A549 (cell line): ENCODE results near the gene TUBB8B. TPM values are rescaled to one million over a fixed set of nuclear protein-coding genes. Genes with fewer than 3 reads are reported as not detected.
A peak's percentile ranks its signal among the peaks of the same experiment; 100 is the strongest.
"Not testable (repeated sequence)": the region's sequence is repeated elsewhere in the genome, so short reads cannot be mapped to it uniquely, and the experiment has no call there.

Experiments used
- ATAC-seq, 2 experiments: fragments of 200-7000 bp in 1 of 2; fragments of >200 bp in 1 of 2; cut with Nextera tagmentation in 1 of 2; cut with Tn5 transposase in 1 of 2; 3 replicates each; pipeline versions ENCODE4 v1.8.0 to v1.9.1; 2018 to 2020; ENCODE audit warnings: mild to moderate bottlenecking in 1 of 2, moderate library complexity in 1 of 2
- CTCF ChIA-PET: fragments of 300-600 bp; sonication (Branson Sonifier 250); formaldehyde crosslinking; extraction: SDS; loops from one replicate; lab custom pipeline; 2021; ENCODE audit warnings: antibody characterized with exemption, inconsistent platforms; lab: Yijun Ruan, JAX
- POLR2A ChIA-PET: fragments of 350-600 bp; formaldehyde crosslinking; extraction: SDS; loops from one replicate; lab custom pipeline; 2021; ENCODE audit warnings: antibody characterized with exemption, inconsistent platforms; lab: Yijun Ruan, JAX
- DNase-seq, 2 experiments: peaks; one replicate each; pipeline versions ENCODE4 v3.0.0 to v3.0.0-alpha.2; 2011 to 2016; ENCODE audit warnings: low read depth in 1 of 2, low spot score in 1 of 2
- FAIRE-seq: peaks from 2 replicates; lab custom pipeline; 2011; peaks lifted over from hg19 to GRCh38; lab: Jason Lieb, UNC
- H3K27ac ChIP-seq, 2 experiments: fragments of >200 bp; sonication (Bioruptor Twin); formaldehyde crosslinking; 3 replicates each; pipeline ENCODE4 v1.5.1; 2016 to 2017
- H3K4me1 ChIP-seq: fragments of >200 bp; sonication (Bioruptor Twin); formaldehyde crosslinking; 3 replicates; pipeline ENCODE4 v1.6.1; 2016
- H3K4me2 ChIP-seq: fragments of >200 bp; sonication (Bioruptor Twin); formaldehyde crosslinking; 3 replicates; pipeline ENCODE4 v1.6.1; 2016
- H3K4me3 ChIP-seq: fragments of >200 bp; sonication (Bioruptor Twin); formaldehyde crosslinking; 3 replicates; pipeline ENCODE4 v1.5.1; 2016
- H3K9me3 ChIP-seq: fragments of >200 bp; sonication (Bioruptor Twin); formaldehyde crosslinking; 3 replicates; pipeline ENCODE4 v1.6.1; 2016
- WGBS: methylation state at CpG from one replicate; pipeline ENCODE4 v1.1.6; 2017; ENCODE audit errors: missing lambda C conversion rate; 5-methylcytosine and 5-hydroxymethylcytosine counted together
- polyA minus RNA-seq: library from RNA; depleted of rRNA, polyadenylated mRNA; stranded (reverse); fragments of >200 nt; gene quantifications from 2 replicates; pipeline ENCODE4 v1.2.3, GENCODE V29; 2011; rRNA and poly(A)+ RNA removed
- polyA plus RNA-seq, 4 experiments: library from polyadenylated mRNA; depleted of rRNA in 3 of 4; stranded (reverse); fragments of >200 nt; fragmentation: RNase III in 1 of 4; extraction: RNeasy Plus Mini Kit Qiagen cat#74134 plus additional on column Dnase treatment in 1 of 4; gene quantifications; 2 replicates in 3 of 4; 3 replicates in 1 of 4; pipeline ENCODE4 v1.2.3, GENCODE V29; 2011 to 2017

The TUBB8B gene
- not detected in 2 replicates for polyA plus RNA-seq (2011; rRNA removed)
- polyA plus RNA-seq (2012; cell fraction: cytosol; rRNA removed): 0.04 TPM in 1 of 2 replicates, not detected in the other
- polyA plus RNA-seq (2012; cell fraction: nucleus; rRNA removed): 0.16 and 0.25 TPM in 2 replicates
- polyA plus RNA-seq (2017; fragmentation: RNase III; extraction: RNeasy Plus Mini Kit Qiagen cat#74134 plus additional on column Dnase treatment): not detected in 3 replicates
- not detected in 2 replicates for polyA minus RNA-seq

DNA sequence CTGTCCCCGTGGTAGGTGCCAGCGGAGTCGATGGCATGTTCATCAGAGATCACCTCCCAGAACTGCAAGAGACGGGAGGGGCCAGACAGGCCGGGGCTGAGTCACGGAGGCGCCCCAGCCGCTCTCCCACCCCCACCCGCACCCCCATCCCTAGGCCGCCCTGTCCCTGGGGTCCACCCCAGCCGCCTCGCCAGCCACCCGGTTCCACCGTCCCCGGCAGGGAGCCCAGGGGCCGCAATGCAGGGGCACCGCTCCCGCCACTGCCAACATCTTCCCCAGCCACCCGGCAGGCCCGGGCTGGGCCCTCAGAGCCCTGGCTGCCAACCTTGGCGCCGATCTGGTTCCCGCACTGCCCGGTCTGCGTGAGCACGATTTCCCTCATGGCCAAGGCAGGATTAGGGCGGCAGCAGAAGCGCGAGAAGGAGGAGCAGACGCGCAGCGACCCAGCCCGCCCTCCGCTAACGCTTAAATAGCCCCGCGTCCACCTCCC, at the start of gene TUBB8B:
Gene TUBB8B (minus strand): TSS at position 440 of the 490 bp plus-strand sequence. CDS start 58 bp downstream, at position 382.
- WGBS: 94% methylated on average over 6 of the region's 37 CpGs

DNA sequence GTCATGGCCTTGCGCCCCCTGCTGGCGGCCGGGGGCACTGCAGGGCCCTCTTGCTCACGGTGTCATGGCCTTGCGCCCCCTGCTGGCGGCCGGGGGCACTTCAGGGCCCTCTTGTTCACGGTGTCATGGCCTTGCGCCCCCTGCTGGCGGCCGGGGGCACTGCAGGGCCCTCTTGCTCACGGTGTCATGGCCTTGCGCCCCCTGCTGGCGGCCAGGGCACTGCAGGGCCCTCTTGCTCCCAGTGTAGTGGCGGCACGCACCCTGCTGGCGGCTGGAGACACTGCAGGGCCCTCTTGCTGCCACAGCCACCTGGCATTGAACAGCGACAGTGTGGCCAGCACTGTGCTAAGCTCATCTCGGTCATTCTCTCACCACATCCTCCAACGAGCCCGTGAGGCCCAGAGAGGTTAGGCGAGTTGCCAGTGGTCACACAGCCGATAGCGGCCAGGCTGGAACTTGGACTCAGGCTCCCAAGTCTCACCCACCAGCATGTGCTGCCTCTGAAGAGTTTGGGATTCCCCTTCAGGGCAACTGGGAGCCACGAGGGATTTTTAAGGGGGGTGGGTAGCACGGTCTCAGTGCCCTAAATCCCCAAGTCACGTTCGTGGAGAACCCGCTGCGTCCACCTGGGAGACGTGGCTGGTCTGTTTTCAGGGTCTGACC, 48.0 kb upstream of the TUBB8B start:
- H3K27ac ChIP-seq, H3K4me2 ChIP-seq, H3K4me1 ChIP-seq, DNase-seq, POLR2A ChIA-PET, ATAC-seq, H3K9me3 ChIP-seq, H3K4me3 ChIP-seq, FAIRE-seq, CTCF ChIA-PET: not testable (repeated sequence)
- WGBS: no CpG with 5 or more reads among the region's 31 CpGs

More for the DNA sequence above, at the start of gene TUBB8B:
- H3K4me1 ChIP-seq, FAIRE-seq, CTCF ChIA-PET, DNase-seq, H3K27ac ChIP-seq, ATAC-seq, H3K4me3 ChIP-seq, H3K4me2 ChIP-seq, H3K9me3 ChIP-seq, POLR2A ChIA-PET: not testable (repeated sequence)

DNA sequence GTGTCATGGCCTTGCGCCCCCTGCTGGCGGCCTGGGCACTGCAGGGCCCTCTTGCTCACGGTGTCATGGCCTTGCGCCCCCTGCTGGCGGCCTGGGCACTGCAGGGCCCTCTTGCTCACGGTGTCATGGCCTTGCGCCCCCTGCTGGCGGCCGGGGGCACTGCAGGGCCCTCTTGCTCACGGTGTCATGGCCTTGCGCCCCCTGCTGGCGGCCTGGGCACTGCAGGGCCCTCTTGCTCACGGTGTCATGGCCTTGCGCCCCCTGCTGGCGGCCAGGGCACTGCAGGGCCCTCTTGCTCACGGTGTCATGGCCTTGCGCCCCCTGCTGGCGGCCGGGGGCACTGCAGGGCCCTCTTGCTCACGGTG, 47.3 kb upstream of the TUBB8B start:
- not testable (repeated sequence) for FAIRE-seq, H3K4me3 ChIP-seq
- WGBS: 30% methylated on average over 2 of the region's 20 CpGs

DNA sequence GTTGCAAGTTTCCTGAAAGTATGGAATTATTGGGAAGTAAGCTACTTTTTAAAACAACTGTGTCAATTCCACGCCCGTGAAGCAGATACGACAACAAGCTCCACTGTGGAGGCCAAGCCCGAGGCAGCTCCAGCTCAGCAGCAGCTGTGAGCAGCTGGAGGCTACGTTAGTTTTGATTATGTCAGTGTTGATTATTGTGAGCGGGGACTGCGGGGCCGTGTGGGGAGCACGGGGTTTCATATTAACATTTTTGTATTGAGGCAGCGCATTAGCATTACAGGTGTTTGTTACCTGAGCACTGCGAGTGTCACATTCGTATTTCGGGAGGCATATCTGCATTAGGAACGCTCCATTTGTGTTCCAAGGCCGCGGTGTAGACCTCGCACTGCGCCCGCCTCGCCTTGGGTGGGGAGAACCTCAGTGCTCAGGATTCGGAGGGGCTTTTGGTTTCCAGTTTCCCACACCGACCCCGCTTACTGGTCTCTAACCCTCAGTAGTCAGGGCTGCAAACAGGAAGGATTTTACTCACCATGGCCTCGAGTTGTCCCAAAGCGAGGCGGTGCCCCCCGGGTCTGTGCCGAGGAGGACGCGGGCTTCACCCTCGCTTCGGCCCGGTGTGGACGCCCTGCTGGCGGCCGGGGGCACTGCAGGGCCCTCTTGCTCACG, 46.8 kb upstream of the TUBB8B start:
- H3K4me1 ChIP-seq, H3K9me3 ChIP-seq, DNase-seq, CTCF ChIA-PET, H3K4me2 ChIP-seq, FAIRE-seq, H3K27ac ChIP-seq, POLR2A ChIA-PET, H3K4me3 ChIP-seq: not testable (repeated sequence)
- WGBS: 81% methylated on average over 19 of the region's 37 CpGs
- ATAC-seq: peak in 1 of 2 experiments; percentile 42; a peak in 1 of 6 replicates

More for the DNA sequence above, 47.3 kb upstream of the TUBB8B start:
- H3K4me2 ChIP-seq, ATAC-seq, H3K9me3 ChIP-seq, DNase-seq, CTCF ChIA-PET, H3K4me1 ChIP-seq, H3K27ac ChIP-seq, POLR2A ChIA-PET: not testable (repeated sequence)

DNA sequence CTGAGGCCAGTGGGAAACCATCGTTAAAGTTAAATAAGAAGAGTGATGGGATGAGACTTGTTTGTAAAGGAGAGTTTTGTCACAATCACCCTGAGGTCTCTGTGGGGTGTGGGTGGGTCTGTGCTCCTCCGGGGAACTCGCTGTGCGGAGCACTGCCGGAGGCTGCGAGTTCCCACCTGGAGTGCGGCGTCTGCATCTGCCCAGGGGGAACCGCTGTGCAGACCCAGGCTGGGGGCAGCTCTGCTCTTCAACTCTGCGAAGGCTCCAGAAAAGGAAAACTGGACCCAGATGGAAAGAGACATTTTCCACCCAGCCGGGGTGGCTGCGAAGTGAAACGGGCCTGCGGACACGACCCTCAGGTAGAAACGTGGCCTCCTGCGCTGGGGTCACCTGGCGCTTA, 46.2 kb upstream of the TUBB8B start:
- H3K4me1 ChIP-seq, H3K27ac ChIP-seq, H3K4me2 ChIP-seq, DNase-seq, H3K9me3 ChIP-seq, POLR2A ChIA-PET, CTCF ChIA-PET, FAIRE-seq, H3K4me3 ChIP-seq: not testable (repeated sequence)
- WGBS: 81% methylated on average over 17 of the region's 18 CpGs
- ATAC-seq: peak; percentile 36 to 43; a peak in 4 of 6 replicates

DNA sequence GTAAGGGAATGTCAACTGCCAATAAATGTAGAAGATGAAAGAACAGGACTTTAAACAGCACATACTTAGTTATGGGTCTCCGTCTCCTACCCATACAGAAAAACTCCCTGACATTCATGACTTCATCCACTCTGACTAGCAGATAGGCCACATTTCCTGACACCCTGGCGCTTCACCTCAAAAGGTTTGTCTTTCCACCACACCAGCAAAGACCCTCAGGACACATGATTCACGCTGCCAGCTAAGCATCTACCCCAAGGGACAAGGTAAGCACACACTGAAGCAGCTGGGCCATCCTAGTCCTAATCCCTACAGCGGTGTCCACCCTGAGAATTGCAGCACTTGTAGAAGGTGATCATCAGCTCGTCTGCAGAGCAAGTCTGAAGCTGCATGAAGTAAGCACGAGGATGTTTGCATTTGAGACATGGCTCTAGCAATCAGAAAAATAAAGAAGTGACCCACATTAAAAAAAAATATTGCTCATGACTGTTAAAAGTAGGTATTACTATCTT, 44.5 kb upstream of the TUBB8B start:
- CTCF ChIA-PET, POLR2A ChIA-PET, H3K27ac ChIP-seq, H3K4me3 ChIP-seq, H3K4me2 ChIP-seq, H3K4me1 ChIP-seq, FAIRE-seq, H3K9me3 ChIP-seq, DNase-seq: not testable (repeated sequence)
- peak; percentile 31 to 70; a peak in 1 of 6 replicates for ATAC-seq
- 53% methylated on average over 5 of the region's 6 CpGs for WGBS

GRCh38 chr18:91561-91960, 42.1 kb upstream of the TUBB8B start:
- POLR2A ChIA-PET, CTCF ChIA-PET, H3K27ac ChIP-seq, H3K9me3 ChIP-seq, H3K4me1 ChIP-seq, FAIRE-seq, DNase-seq, H3K4me3 ChIP-seq, H3K4me2 ChIP-seq, ATAC-seq: not testable (repeated sequence)
- 29% methylated on average over 1 of the region's 1 CpG for WGBS

DNA sequence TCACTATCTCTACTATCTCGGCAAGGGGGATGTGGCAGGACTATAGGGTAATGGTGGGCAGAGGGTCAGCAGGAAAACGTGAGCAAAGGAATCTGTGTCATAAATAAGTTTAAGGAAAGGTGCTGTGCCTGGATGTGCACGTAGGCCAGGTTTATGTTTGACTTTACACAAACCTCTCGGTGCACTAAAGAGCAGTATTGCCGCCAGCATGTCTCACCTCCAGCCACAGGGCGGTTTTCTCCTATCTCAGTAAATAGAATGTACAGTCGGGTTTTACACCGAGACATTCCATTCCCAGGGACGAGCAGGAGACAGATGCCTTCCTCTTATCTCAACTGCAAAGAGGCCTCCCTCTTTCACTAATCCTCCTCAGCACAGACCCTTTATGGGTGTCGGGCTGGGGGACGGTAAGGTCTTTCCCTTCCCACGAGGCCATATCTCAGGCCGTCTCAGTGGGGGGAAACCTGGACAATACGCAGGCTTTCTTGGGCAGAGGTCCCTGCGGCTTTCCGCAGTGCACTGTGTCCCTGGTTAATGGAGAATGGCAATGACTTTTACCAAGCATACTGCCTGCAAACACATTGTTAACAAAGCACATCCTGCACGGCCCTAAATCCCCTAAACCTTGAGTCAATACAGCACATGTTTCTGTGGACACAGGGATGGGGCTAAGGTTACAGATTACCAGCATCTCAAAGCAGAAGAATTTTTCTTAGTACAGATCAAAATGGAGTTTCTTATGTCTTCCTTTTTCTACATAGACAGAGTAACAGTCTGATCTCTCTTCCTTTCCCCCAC, 41.2 kb upstream of the TUBB8B start:
- FAIRE-seq, H3K4me2 ChIP-seq, H3K27ac ChIP-seq, H3K4me1 ChIP-seq, DNase-seq, H3K4me3 ChIP-seq, ATAC-seq, POLR2A ChIA-PET, H3K9me3 ChIP-seq: not testable (repeated sequence)
- WGBS: 48% methylated on average over 10 of the region's 17 CpGs
- CTCF ChIA-PET: interaction anchor here (0.6 kb wide), 1 partner anchor 19 kb away, joined by 3 read pairs; no protein-coding TSS in a partner anchor

DNA sequence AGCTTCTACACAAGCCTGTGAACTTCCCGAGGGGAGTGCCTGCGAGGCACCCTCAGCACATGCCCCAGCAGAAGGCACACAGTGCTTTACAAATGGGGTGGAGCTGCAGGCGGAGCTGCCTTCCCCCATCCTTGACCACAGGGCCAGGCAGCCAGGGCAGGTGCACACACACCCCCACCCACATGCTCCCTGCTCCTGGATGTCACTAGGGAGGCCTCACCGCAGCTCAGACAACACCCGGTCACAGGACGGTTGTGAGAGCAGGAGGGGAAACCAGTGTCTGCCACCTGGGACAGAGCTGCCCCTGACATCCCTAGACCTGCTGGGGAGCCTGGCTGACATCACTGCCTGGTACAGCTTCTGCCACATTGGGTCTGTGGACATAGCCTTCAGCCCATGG, 39.7 kb upstream of the TUBB8B start:
- H3K4me3 ChIP-seq, H3K4me1 ChIP-seq, ATAC-seq, POLR2A ChIA-PET, H3K4me2 ChIP-seq, FAIRE-seq, CTCF ChIA-PET, H3K9me3 ChIP-seq, H3K27ac ChIP-seq, DNase-seq: not testable (repeated sequence)
- WGBS: 60% methylated on average over 1 of the region's 6 CpGs

DNA sequence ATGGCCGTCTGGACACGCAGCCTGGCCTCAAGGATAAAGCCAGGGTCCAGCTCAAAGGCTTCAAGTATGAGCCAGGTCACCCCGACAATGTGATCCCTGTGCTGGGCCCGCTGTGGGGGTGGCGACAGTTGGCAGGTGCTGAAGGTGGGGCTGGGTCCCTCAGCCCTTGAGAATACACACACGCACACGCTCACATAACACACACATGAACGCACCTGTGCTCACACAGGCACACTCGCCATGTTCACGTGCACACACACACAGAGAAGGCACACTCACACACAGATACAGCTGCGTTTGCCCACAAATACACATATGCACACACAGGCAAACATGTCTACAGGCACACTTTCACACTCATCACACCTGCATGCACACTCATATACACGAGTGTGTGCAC, 35.4 kb upstream of the TUBB8B start:
- DNase-seq, POLR2A ChIA-PET, H3K9me3 ChIP-seq, ATAC-seq, H3K4me3 ChIP-seq, H3K27ac ChIP-seq, FAIRE-seq, H3K4me2 ChIP-seq, H3K4me1 ChIP-seq, CTCF ChIA-PET: not testable (repeated sequence)
- WGBS: 42% methylated on average over 4 of the region's 12 CpGs
